Fibroblast of lung (primary cell): ENCODE data around the gene MYO7A.

Experiments
- EZH2 ChIP-seq: IDR thresholded peaks from 2 replicates; pipeline ENCODE4 v1.5.1; 2012; ENCODE audit warnings: low read length, control low read depth, mild to moderate bottlenecking; ENCODE audit errors: missing control alignments
- TF ChIP-seq, protein P1 (sequence below), 2 donors: IDR thresholded peaks in 1 of 2; conservative IDR thresholded peaks in 1 of 2; 1 replicate in 1 of 2; 2 replicates in 1 of 2; pipeline ENCODE4 v1.5.1; 2011 to 2012; ENCODE audit warnings: low read length in 2 of 2, control low read depth in 1 of 2, inconsistent platforms in 1 of 2, low read depth in 1 of 2, mild to moderate bottlenecking in 1 of 2

DNA sequence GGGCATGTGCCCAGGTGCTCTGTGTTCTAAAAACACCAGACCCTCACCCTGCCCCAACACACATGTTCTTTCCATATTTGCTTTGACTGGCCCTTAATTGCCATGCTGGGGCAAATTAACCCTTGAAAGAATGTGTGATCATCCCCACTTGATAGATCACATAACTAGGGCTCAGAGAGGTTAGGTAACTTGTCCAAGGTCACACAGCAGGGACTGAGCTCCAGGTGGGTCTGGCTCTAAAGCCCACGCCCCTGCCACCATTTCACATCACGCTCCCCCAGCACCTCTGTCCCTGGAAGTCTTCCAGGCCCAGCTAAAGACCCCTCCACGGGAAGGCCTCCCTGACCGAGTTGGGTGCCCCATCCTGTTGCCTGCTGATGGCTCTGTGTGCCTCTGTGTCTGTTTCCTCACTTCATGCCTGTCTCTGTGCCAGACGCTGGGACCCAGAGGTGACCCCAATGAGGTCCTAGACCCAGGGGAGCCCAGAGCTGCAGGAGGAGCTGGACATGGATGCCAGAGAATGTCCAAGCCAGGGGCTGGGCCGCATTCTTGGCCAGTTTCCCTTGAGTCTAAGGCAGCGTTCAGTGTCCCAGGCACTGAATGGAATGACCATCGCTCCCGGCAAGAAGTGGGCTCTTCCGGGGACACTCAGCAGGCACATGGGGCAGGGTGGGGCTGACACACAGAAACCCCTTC is 79.7 kb downstream of the MYO7A start:
- TF ChIP-seq, protein P1, sequence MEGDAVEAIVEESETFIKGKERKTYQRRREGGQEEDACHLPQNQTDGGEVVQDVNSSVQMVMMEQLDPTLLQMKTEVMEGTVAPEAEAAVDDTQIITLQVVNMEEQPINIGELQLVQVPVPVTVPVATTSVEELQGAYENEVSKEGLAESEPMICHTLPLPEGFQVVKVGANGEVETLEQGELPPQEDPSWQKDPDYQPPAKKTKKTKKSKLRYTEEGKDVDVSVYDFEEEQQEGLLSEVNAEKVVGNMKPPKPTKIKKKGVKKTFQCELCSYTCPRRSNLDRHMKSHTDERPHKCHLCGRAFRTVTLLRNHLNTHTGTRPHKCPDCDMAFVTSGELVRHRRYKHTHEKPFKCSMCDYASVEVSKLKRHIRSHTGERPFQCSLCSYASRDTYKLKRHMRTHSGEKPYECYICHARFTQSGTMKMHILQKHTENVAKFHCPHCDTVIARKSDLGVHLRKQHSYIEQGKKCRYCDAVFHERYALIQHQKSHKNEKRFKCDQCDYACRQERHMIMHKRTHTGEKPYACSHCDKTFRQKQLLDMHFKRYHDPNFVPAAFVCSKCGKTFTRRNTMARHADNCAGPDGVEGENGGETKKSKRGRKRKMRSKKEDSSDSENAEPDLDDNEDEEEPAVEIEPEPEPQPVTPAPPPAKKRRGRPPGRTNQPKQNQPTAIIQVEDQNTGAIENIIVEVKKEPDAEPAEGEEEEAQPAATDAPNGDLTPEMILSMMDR (conservative IDR thresholded peaks at IDR 0.05 in 1 of 2, IDR thresholded peaks at IDR 0.05 in 1 of 2; ENCODE audit: low read depth in 1 of 2, low read length in 2 of 2): no peak
- TF ChIP-seq EZH2: no peak
